ENCODE data around the gene ECHS1.
"Not testable (repeated sequence)": the region's sequence is repeated elsewhere in the genome, so short reads cannot be mapped to it uniquely, and the experiment has no call there.

Gene ECHS1

GRCh38 chr10:133388973-133389818 lies 16.0 kb upstream of the ECHS1 start:
- DNase-seq (ENCODE audit: low read depth, low spot score): no peak
- WGBS (ENCODE audit: insufficient coverage, insufficient read length): no CpG with 5 or more reads among the region's 39 CpGs
- Histone ChIP-seq H3K4me1 (ENCODE audit: control insufficient read depth, insufficient read depth, low read length) (no peaks in the 10 kb centered on the region), H3K36me3 (ENCODE audit: control insufficient read depth, insufficient read depth, low read length) (no peaks in the 10 kb centered on the region), H3K27ac (ENCODE audit: low read length) (no peak overlapping the region), H3K4me3 (ENCODE audit: low read length) (no peak overlapping the region), H3K9me3 (ENCODE audit: control insufficient read depth, insufficient read depth, low read length) (no peaks in the 10 kb centered on the region), H3K27me3 (ENCODE audit: control insufficient read depth, insufficient read depth, low read length) (no peaks in the 10 kb centered on the region)

- Histone ChIP-seq H3K9me3 (ENCODE audit: control insufficient read depth, insufficient read depth, low read length) (no peaks in the 10 kb centered on the region), H3K27me3 (ENCODE audit: control insufficient read depth, insufficient read depth, low read length) (no peaks in the 10 kb centered on the region), H3K4me1 (ENCODE audit: control insufficient read depth, insufficient read depth, low read length) (no peaks in the 10 kb centered on the region), H3K27ac (ENCODE audit: low read length) (no peak overlapping the region), H3K36me3 (ENCODE audit: control insufficient read depth, insufficient read depth, low read length) (no peaks in the 10 kb centered on the region), H3K4me3 (ENCODE audit: low read length) (no peak overlapping the region)
- no peak for DNase-seq (ENCODE audit: low read depth, low spot score)
- no CpG with 5 or more reads among the region's 17 CpGs for WGBS (ENCODE audit: insufficient coverage, insufficient read length)
Measured at GRCh38 chr10:133388236-133388972, 15.2 kb upstream of the ECHS1 start.

DNA sequence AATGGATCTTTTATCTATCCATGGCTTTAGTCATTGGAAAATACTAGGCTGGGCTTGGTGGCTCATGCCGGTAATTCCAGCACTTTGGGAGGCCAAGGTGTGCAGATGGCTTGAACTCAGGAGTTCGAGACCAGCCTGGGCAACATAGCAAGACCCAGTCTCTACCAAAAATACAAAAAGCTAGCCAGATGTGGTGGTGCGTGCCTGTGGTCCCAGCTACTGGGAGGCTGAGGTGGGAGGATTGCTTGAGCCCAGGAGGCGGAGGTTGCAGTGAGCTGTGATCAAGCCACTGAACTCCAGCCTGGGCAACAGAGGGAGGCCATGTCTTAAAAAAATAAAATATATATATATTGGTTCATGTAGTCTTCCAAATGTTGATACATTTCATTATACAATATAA lies 13.8 kb upstream of the ECHS1 start:
- H3K9me3 ChIP-seq (ENCODE audit: control insufficient read depth, insufficient read depth, low read length); H3K27me3 ChIP-seq (ENCODE audit: control insufficient read depth, insufficient read depth, low read length); DNase-seq (ENCODE audit: low read depth, low spot score); H3K4me3 ChIP-seq (ENCODE audit: low read length); H3K36me3 ChIP-seq (ENCODE audit: control insufficient read depth, insufficient read depth, low read length); H3K27ac ChIP-seq (ENCODE audit: low read length); H3K4me1 ChIP-seq (ENCODE audit: control insufficient read depth, insufficient read depth, low read length): not testable (repeated sequence)
- WGBS (ENCODE audit: insufficient coverage, insufficient read length): no CpG with 5 or more reads among the region's 4 CpGs

GRCh38 chr10:133385214-133385613 lies 12.1 kb upstream of the ECHS1 start:
- H3K27ac ChIP-seq (ENCODE audit: low read length): no peak overlapping the region
- no peak for DNase-seq (ENCODE audit: low read depth, low spot score)
- H3K9me3 ChIP-seq (ENCODE audit: control insufficient read depth, insufficient read depth, low read length): no peaks in the 10 kb centered on the region
- WGBS (ENCODE audit: insufficient coverage, insufficient read length): no CpG with 5 or more reads among the region's 2 CpGs
- no peaks in the 10 kb centered on the region for H3K36me3 ChIP-seq (ENCODE audit: control insufficient read depth, insufficient read depth, low read length)
- no peak overlapping the region for H3K4me3 ChIP-seq (ENCODE audit: low read length)
- no peaks in the 10 kb centered on the region for H3K27me3 ChIP-seq (ENCODE audit: control insufficient read depth, insufficient read depth, low read length)
- H3K4me1 ChIP-seq (ENCODE audit: control insufficient read depth, insufficient read depth, low read length): no peaks in the 10 kb centered on the region

DNA sequence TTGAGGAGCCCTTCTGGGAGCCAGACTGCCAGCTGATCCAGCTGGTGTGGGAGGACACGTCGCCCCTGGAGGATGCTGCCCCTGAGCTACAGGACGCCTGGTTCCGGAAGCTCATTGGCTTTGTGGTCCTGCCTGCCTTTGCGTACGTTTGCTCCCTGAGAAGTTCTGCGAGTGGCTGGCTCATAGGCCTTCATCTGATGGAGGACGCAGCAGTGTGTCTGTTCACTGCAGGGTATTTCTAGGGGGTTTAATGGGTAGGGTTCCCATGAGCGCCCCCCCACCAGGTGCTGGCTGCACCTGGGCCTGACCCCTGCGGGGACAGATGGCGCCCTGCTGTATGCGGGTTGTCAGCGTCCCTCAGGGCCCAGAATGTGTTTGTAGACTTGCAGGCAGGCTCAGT lies 10.9 kb upstream of the ECHS1 start:
- H3K4me3 ChIP-seq (ENCODE audit: low read length): no peak overlapping the region
- WGBS (ENCODE audit: insufficient coverage, insufficient read length): no CpG with 5 or more reads among the region's 13 CpGs
- H3K4me1 ChIP-seq (ENCODE audit: control insufficient read depth, insufficient read depth, low read length): no peaks in the 10 kb centered on the region
- H3K27me3 ChIP-seq (ENCODE audit: control insufficient read depth, insufficient read depth, low read length): no peaks in the 10 kb centered on the region
- DNase-seq (ENCODE audit: low read depth, low spot score): no peak
- H3K9me3 ChIP-seq (ENCODE audit: control insufficient read depth, insufficient read depth, low read length): no peaks in the 10 kb centered on the region
- H3K36me3 ChIP-seq (ENCODE audit: control insufficient read depth, insufficient read depth, low read length): no peaks in the 10 kb centered on the region
- no peak overlapping the region for H3K27ac ChIP-seq (ENCODE audit: low read length)

- Histone ChIP-seq H3K4me1 (ENCODE audit: control insufficient read depth, insufficient read depth, low read length) (no peaks in the 10 kb centered on the region), H3K36me3 (ENCODE audit: control insufficient read depth, insufficient read depth, low read length) (no peaks in the 10 kb centered on the region), H3K4me3 (ENCODE audit: low read length) (no peak overlapping the region), H3K27ac (ENCODE audit: low read length) (no peak overlapping the region), H3K27me3 (ENCODE audit: control insufficient read depth, insufficient read depth, low read length) (no peaks in the 10 kb centered on the region), H3K9me3 (ENCODE audit: control insufficient read depth, insufficient read depth, low read length) (no peaks in the 10 kb centered on the region)
- DNase-seq (ENCODE audit: low read depth, low spot score): no peak
- WGBS (ENCODE audit: insufficient coverage, insufficient read length): no CpG with 5 or more reads among the region's 4 CpGs
Measured at GRCh38 chr10:133383551-133383950, 10.4 kb upstream of the ECHS1 start.

GRCh38 chr10:133381036-133381435 lies 7.9 kb upstream of the ECHS1 start:
- Histone ChIP-seq H3K36me3 (ENCODE audit: control insufficient read depth, insufficient read depth, low read length) (no peaks in the 10 kb centered on the region), H3K27ac (ENCODE audit: low read length) (no peak overlapping the region), H3K27me3 (ENCODE audit: control insufficient read depth, insufficient read depth, low read length) (peaks cover 5% of the 10 kb centered on the region), H3K9me3 (ENCODE audit: control insufficient read depth, insufficient read depth, low read length) (no peaks in the 10 kb centered on the region), H3K4me1 (ENCODE audit: control insufficient read depth, insufficient read depth, low read length) (no peaks in the 10 kb centered on the region), H3K4me3 (ENCODE audit: low read length) (no peak overlapping the region)
- DNase-seq (ENCODE audit: low read depth, low spot score): no peak
- WGBS (ENCODE audit: insufficient coverage, insufficient read length): no CpG with 5 or more reads among the region's 8 CpGs

DNA sequence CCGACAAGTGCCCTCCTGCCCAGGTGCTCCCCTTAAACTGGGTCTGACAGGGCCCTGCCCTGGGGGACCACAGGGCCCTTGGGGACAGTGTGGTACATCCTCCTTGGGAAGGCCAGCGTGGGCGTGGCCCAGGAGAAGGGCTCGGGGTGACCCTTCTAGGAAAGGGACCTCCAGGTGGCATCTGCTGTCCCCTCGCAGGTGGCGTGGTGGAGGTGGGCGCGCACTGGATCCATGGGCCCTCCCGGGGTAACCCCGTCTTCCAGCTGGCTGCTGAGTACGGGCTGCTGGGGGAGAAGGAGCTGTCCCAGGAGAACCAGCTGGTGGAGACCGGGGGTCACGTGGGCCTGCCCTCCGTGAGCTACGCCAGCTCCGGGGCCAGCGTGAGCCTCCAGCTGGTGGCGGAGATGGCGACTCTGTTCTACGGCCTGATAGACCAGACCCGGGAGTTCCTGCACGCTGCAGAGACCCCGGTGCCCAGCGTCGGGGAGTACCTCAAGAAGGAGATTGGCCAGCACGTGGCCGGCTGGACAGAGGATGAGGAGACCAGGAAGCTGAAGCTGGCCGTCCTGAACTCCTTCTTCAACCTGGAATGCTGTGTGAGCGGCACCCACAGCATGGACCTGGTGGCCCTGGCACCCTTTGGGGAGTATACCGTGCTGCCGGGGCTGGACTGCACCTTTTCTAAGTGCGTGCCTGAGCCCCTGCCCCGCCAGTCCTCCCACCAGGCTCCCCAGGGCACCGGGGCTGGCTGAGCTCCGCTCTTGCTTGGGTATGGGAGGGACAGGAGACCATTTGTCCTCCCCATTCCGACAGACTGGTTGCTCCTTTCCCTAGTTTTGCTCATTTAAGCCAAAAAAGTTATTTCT lies 6.9 kb upstream of the ECHS1 start:
- H3K4me3 ChIP-seq (ENCODE audit: low read length): peak overlapping the region; percentile 52; the same call in 1 of the 2 replicates
- H3K9me3 ChIP-seq (ENCODE audit: control insufficient read depth, insufficient read depth, low read length): no peaks in the 10 kb centered on the region
- H3K4me1 ChIP-seq (ENCODE audit: control insufficient read depth, insufficient read depth, low read length): no peaks in the 10 kb centered on the region
- DNase-seq (ENCODE audit: low read depth, low spot score): no peak
- H3K27me3 ChIP-seq (ENCODE audit: control insufficient read depth, insufficient read depth, low read length): peaks cover 5% of the 10 kb centered on the region
- H3K27ac ChIP-seq (ENCODE audit: low read length): no peak overlapping the region
- WGBS (ENCODE audit: insufficient coverage, insufficient read length): no CpG with 5 or more reads among the region's 36 CpGs
- H3K36me3 ChIP-seq (ENCODE audit: control insufficient read depth, insufficient read depth, low read length): no peaks in the 10 kb centered on the region

DNA sequence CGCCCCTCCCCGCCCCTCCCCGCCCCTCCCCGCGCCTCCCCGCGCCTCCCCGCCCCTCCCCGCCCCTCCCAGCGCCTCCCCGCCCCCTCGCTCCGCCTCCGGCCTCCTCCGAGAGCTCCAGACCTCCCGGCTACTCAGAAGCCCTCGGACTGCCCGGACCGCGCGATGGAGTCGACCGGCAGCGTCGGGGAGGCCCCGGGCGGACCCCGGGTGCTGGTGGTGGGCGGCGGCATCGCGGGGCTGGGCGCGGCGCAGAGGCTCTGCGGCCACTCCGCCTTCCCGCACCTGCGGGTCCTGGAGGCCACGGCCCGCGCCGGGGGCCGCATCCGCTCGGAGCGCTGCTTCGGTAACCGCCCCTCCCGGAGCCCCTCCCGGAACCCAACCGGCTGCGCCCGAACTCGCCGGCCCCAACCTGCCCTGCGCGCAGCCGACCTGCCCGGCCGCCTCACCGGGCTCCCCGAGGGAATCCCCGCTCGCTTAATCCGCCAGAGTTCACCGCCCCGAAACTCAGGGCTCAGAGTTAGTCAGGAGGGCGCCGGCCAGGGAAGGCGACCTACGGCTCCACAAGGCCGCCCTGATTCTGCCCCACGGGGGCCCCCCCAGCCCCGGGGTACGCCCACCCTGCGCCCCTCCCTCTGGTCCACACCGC lies 6.1 kb upstream of the ECHS1 start, which contains the start of gene PAOX:
TSS of gene PAOX (plus strand) at position 111 of the 649 bp plus-strand sequence. CDS start at position 166, 55 bp downstream.
- H3K36me3 ChIP-seq (ENCODE audit: control insufficient read depth, insufficient read depth, low read length): no peaks in the 10 kb centered on the region
- H3K4me3 ChIP-seq (ENCODE audit: low read length): peak within 1 kb of the TSS; percentile 52
- DNase-seq (ENCODE audit: low read depth, low spot score): no peak
- no peaks in the 10 kb centered on the region for H3K4me1 ChIP-seq (ENCODE audit: control insufficient read depth, insufficient read depth, low read length)
- H3K9me3 ChIP-seq (ENCODE audit: control insufficient read depth, insufficient read depth, low read length): no peaks in the 10 kb centered on the region
- no CpG with 5 or more reads among the region's 78 CpGs for WGBS (ENCODE audit: insufficient coverage, insufficient read length)
- peaks cover 5% of the 10 kb centered on the region for H3K27me3 ChIP-seq (ENCODE audit: control insufficient read depth, insufficient read depth, low read length)
- no peak within 1 kb of the TSS for H3K27ac ChIP-seq (ENCODE audit: low read length)
